Aorta (tissue), 5 donors: ENCODE data around the gene HOXD9. TPM values are rescaled to one million over a fixed set of nuclear protein-coding genes. Genes with fewer than 3 reads are reported as not detected.

Source experiments
- ATAC-seq: fragments of 200-7000 bp; cut with Tn5 transposase; one replicate; pipeline ENCODE4 v1.9.1; 2022; ENCODE audit warnings: moderate library complexity; ENCODE audit not compliant: low FRiP score
- DNase-seq, 2 donors: peaks; one replicate each; pipeline ENCODE4 v3.0.0-alpha.2; 2020
- H3K27ac ChIP-seq, 2 donors: one replicate each; pipeline ENCODE4 v1.5.1; 2013; ENCODE audit warnings: low read length in 2 of 2, mild to moderate bottlenecking in 2 of 2, moderate library complexity in 2 of 2, control low read depth in 1 of 2, inconsistent platforms in 1 of 2, low read depth in 1 of 2
- H3K27me3 ChIP-seq, 2 donors: one replicate each; pipeline ENCODE4 v1.6.1; 2013; ENCODE audit warnings: control low read depth in 1 of 2, low read length in 1 of 2, mild to moderate bottlenecking in 1 of 2, moderate library complexity in 1 of 2; ENCODE audit not compliant: insufficient read depth in 2 of 2, control insufficient read depth in 1 of 2
- H3K36me3 ChIP-seq, 2 donors: one replicate each; pipeline ENCODE4 v1.6.1; 2013; ENCODE audit warnings: control low read depth in 1 of 2, low read length in 1 of 2, mild to moderate bottlenecking in 1 of 2; ENCODE audit not compliant: insufficient read depth in 2 of 2, control insufficient read depth in 1 of 2
- H3K4me1 ChIP-seq, 2 donors: one replicate each; pipeline ENCODE4 v1.6.1; 2013; ENCODE audit warnings: low read length in 2 of 2, control low read depth in 1 of 2, mild to moderate bottlenecking in 1 of 2, moderate library complexity in 1 of 2; ENCODE audit not compliant: insufficient read depth in 2 of 2, control insufficient read depth in 1 of 2
- H3K4me3 ChIP-seq, 2 donors: one replicate each; pipeline ENCODE4 v1.5.1; 2013; ENCODE audit warnings: low read length in 2 of 2, control low read depth in 1 of 2, mild to moderate bottlenecking in 1 of 2
- H3K9me3 ChIP-seq: one replicate; pipeline ENCODE4 v1.6.1; 2013; ENCODE audit warnings: mild to moderate bottlenecking, low read length; ENCODE audit not compliant: control insufficient read depth
- WGBS, 2 donors: extraction: QIAGEN DNeasy Blood & Tissue Kit; methylation state at CpG; one replicate each; pipeline ENCODE4 v1.1.7; 2013; 5-methylcytosine and 5-hydroxymethylcytosine counted together
- intact Hi-C, 2 donors: fragments of 100-400 bp; cut with DNase I; formaldehyde crosslinking; loops; one replicate each; pipeline versions ENCODE4 v1.14.2 to v1.15.0; 2022
- polyA plus RNA-seq, 2 donors: library from polyadenylated mRNA; stranded (reverse); fragments of 200-250 nt; gene quantifications; one replicate each; pipeline ENCODE4 v1.2.3, GENCODE V29; 2013
- total RNA-seq, 2 donors: library from RNA; stranded (reverse); fragmentation: NEBNext Ultra II Directional; extraction: Animal tissue kit (Norgen Biotek cat#: 25700); gene quantifications; one replicate each; pipeline ENCODE4 v1.2.1, GENCODE V29; 2021
- donor health status: healthy with polysubstance abuse.
- donor health status: Bipolar disorder and iron deficiency.
- donor health status: DM: no; HTN: no; CAD: no.
- donor health status: DM: no; HTN: no; CAD: no.
- donor health status: DM: yes; HTN: yes; CAD: no.

Gene HOXD9
- total and polyA plus RNA-seq, 4 donors = 0.08 to 2.3 (median 1.8) TPM; not detected in 1

DNA sequence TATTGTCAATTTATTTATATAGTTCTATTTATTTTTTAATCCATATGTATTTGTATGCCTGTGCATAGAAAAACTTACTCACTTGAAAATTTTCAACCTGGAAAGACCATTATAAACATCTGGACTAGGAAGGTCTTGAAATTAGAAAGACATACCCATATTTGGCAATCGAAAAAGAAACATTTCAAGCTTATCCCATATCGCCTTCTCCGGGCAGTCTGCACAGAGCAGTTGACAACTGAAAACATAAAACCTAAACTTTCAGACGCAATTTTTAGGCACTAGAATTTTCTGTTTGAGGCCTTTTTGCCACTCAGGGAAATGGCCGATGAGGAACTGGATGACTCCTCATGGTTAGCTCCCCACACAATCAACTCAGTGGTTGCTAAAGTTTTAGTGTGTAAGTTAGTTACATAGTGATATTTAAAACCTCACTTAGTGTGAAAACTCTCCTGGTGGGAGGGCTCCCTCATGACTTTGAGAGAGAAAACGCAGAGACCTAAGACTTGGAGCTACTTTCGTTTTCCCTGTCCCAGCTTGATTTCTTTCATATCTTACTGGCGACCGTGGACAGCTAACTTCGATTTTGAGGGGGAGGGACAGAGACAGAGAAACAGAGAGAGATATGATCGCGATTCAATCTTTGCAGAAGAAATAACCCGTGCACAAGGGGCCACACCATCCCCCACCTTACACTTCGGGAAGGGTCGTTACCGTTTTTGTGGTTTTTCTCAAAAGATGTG, 26.1 kb upstream of the HOXD9 start:
- no peak for ATAC-seq
- no peak overlapping the region for H3K4me3 ChIP-seq
- no peak for DNase-seq
- H3K27me3 ChIP-seq = no peaks in the 10 kb centered on the region
- no peak overlapping the region for H3K27ac ChIP-seq
- WGBS, 2 donors = 18% methylated on average over 16 of the region's 16 CpGs
- intact Hi-C loops = loop anchor here (5.0 to 10.0 kb wide), 3 partner anchors 729 to 912 kb away; partner anchors contain the start of gene ATP5MC3 (in 1 of the 2)
- H3K9me3 ChIP-seq = no peaks in the 10 kb centered on the region
- no peaks in the 10 kb centered on the region for H3K4me1 ChIP-seq
- H3K36me3 ChIP-seq = no peaks in the 10 kb centered on the region

DNA sequence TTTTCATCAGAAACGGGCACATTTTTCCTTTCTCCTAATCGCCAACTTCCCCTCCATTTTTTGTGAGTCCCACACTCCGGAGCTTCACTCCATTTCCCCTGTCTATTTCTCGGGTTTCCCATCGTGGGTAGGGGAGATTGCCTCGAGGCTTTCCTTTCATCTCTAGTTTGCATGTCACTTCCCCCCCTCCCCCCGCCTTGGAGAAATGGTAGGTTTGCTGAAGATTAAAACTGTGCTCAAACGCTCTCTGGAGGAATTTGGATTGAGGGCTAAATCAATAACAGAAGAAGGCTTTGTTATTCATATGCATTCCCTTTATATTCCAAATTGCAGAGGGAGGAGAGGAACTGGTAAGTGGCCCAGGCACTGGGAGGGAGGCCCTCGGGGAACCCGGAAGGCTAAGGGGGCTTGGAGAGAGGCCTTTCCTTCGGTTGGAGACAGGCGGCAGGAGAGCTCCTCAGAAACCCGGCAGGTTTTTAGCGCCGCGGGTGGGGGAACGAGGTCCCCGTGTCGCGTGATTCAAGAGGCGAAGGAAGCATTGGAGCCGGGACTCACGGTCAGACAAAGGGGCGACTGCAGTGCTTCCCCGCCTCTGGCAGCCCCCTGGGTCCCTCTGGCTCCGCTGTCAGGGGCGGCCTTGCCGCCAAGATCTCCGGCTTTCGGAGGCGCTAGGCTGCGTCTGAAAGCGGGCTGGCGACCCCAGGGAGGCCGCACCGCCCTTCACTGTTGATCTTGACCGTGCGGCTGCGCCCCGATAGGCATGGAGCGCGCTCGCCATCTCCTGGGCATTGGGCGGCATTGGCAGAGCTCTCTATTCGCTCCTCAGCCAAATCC, 25.3 kb upstream of the HOXD9 start:
- no peaks in the 10 kb centered on the region for H3K27me3 ChIP-seq
- H3K27ac ChIP-seq = no peak overlapping the region
- ATAC-seq (peak; percentile 83), DNase-seq (peak; percentile 62 to 89)
- WGBS, 2 donors = 5% methylated on average over 39 to 45 of the region's 45 CpGs
- no peaks in the 10 kb centered on the region for H3K36me3 ChIP-seq
- H3K9me3 ChIP-seq = no peaks in the 10 kb centered on the region
- no peak overlapping the region for H3K4me3 ChIP-seq
- H3K4me1 ChIP-seq = no peaks in the 10 kb centered on the region
- intact Hi-C loops = loop anchor here (5.0 to 10.0 kb wide), 3 partner anchors 730 to 912 kb away; partner anchors contain the start of gene ATP5MC3 (in 1 of the 2)

DNA sequence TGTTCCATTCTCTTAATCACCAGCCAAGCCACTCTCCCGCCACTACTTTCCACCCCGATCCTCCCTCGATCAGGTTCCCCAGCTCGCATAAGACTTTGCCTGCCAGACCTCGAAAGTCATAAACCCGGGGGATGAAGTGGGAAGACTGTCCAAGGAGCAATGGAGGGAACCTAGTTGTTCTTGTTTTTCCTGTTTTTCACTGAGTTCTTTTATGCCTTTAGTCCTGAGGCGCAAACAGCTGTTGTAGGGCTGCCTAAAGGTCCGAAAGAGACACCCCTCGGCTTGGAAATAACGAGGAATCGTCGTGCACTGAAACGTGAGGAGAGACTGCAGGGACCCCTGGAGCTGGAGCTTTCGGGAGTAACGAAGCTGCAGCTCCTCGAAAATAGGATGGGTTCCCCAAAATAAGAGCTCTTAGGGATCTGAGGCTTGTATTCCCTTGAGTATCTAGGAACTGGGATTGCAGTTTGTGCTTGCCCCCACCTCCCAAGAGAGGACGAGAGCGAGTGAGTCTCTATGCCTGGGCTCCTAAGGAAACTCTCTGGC, 24.6 kb upstream of the HOXD9 start:
- Histone ChIP-seq H3K36me3 (no peaks in the 10 kb centered on the region), H3K27me3 (no peaks in the 10 kb centered on the region), H3K27ac (no peak overlapping the region), H3K4me3 (no peak overlapping the region), H3K4me1 (no peaks in the 10 kb centered on the region), H3K9me3 (no peaks in the 10 kb centered on the region)
- DNase-seq (no peak), ATAC-seq (no peak)
- intact Hi-C loops = loop anchor here (5.0 to 10.0 kb wide), 3 partner anchors 731 to 913 kb away; partner anchors contain the start of gene ATP5MC3 (in 1 of the 2)
- WGBS, 2 donors = 5 to 7% methylated on average over 18 of the region's 18 CpGs

DNA sequence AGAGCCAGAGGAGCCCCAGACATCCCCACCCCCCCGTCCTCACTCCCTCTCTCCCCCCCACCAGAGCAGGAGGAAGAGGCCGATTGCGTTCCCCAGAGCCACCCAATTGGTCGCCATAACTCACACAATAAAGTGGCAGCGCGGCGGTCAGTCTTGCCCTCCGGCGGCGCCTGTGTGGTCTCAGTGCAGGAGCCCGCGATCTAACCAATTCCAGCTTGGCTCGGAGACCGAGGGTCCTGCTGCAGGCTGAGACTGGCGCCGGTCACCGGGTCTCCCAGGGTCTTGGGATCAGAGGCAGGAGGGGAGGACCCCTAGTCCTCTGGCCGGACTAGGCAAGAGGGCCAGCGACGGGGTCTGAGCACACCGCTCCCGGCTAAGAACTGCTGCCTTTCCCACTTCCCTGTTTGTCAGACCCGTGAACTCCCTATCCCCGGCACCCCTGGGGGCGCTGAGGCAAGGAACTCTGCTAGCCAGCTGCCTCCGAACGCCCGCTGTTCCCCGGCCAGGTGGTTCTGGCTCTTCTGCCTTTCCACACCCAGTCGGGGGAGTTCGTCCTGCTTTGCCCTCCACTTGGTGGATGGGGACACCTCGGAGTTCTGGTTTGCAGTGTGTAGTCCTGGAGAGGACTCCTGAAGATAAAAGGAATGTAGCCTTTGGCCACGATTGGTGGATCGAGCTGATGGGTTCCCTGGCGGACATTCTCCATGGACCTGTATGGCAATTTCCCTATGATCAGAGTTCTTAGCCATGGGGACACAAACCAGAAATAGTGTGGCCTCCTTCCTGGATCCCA, 24.0 kb upstream of the HOXD9 start:
- no peaks in the 10 kb centered on the region for H3K36me3 ChIP-seq
- ATAC-seq = no peak
- no peak overlapping the region for H3K27ac ChIP-seq
- H3K27me3 ChIP-seq = no peaks in the 10 kb centered on the region
- peak in 1 of 2 donors; percentile 32 for DNase-seq
- H3K4me3 ChIP-seq = no peak overlapping the region
- no peaks in the 10 kb centered on the region for H3K9me3 ChIP-seq
- 5 to 7% methylated on average over 28 to 35 of the region's 35 CpGs for whole genome bisulfite sequencing, 2 donors
- intact Hi-C loops = loop anchor here (5.0 to 10.0 kb wide), 3 partner anchors 731 to 914 kb away; partner anchors contain the start of gene ATP5MC3 (in 1 of the 2)
- H3K4me1 ChIP-seq = no peaks in the 10 kb centered on the region

DNA sequence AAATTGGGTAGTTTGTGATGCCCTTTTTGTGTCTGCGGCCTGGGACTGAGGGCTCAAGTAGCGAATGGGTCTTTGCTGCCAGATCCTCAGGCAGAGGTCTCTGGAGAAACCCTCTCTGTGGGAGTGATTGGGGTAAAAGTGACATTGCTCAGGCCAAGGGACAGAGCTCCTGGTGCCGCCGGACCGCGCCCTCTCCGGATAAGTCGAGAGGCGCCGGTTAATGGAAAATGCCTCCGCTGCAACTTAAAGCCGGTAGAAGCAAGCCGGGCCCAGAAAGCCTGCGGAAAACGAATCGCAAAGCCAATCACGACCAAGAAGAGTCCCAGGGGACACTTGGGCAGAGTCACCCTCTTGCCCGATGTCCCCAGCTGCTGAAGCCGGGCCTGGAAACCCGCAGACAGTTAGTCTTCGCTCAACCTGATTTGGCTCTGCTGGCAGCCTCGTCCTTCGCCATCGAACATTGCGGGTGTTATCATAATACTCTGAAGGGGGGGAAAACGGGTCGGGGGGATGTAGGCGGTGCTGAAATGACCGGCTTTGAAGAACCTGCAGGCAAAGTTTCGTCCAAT, 23.3 kb upstream of the HOXD9 start:
- Histone ChIP-seq H3K27me3 (no peaks in the 10 kb centered on the region), H3K4me1 (no peaks in the 10 kb centered on the region), H3K27ac (no peak overlapping the region), H3K9me3 (no peaks in the 10 kb centered on the region), H3K36me3 (no peaks in the 10 kb centered on the region), H3K4me3 (no peak overlapping the region)
- intact Hi-C loops = loop anchor here (5.0 to 10.0 kb wide), 3 partner anchors 732 to 914 kb away; partner anchors contain the start of gene ATP5MC3 (in 1 of the 2)
- peak in 1 of 2 donors; percentile 24 for DNase-seq
- ATAC-seq = no peak
- WGBS, 2 donors = 10 to 13% methylated on average over 30 of the region's 30 CpGs

DNA sequence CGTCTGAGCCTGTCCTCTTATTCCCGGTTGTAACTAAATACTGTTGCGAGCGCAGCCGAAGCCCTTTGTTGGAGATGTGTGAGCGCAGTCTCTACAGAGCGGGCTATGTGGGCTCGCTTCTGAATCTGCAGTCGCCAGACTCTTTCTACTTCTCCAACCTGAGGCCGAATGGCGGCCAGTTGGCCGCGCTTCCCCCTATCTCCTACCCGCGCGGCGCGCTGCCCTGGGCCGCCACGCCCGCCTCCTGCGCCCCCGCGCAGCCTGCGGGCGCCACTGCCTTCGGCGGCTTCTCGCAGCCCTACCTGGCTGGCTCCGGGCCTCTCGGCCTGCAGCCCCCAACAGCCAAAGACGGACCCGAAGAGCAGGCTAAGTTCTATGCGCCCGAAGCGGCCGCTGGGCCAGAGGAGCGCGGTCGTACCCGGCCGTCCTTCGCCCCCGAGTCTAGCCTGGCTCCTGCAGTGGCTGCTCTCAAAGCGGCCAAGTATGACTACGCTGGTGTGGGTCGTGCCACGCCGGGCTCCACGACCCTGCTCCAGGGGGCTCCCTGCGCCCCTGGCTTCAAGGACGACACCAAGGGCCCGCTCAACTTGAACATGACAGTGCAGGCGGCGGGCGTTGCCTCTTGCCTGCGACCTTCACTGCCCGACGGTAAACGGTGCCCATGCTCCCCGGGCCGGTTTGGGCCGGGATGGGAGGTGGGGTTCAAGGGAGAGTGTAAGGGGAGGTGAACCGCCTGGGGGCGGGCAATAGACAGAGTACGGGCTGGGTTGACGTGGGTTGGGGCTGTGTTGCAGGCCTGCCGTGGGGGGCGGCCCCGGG, 22.6 kb upstream of the HOXD9 start, which contains the start of gene HOXD12:
Gene HOXD12 (plus strand): TSS at position 68 of the 819 bp plus-strand sequence. CDS start 7 bp downstream, at position 75.
- Histone ChIP-seq H3K36me3 (no peaks in the 10 kb centered on the region), H3K9me3 (no peaks in the 10 kb centered on the region), H3K27ac (no peak within 1 kb of the TSS), H3K27me3 (peaks cover 0 to 5% of the 10 kb centered on the region in 2 donors), H3K4me3 (no peak within 1 kb of the TSS), H3K4me1 (no peaks in the 10 kb centered on the region)
- peak in 1 of 2 donors; percentile 33 for DNase-seq
- 4 to 7% methylated on average over 68 to 70 of the region's 70 CpGs for WGBS, 2 donors
- intact Hi-C loops = loop anchor here (5.0 to 10.0 kb wide), 3 partner anchors 733 to 915 kb away; partner anchors contain the start of gene ATP5MC3 (in 1 of the 2)
- ATAC-seq = no peak

DNA sequence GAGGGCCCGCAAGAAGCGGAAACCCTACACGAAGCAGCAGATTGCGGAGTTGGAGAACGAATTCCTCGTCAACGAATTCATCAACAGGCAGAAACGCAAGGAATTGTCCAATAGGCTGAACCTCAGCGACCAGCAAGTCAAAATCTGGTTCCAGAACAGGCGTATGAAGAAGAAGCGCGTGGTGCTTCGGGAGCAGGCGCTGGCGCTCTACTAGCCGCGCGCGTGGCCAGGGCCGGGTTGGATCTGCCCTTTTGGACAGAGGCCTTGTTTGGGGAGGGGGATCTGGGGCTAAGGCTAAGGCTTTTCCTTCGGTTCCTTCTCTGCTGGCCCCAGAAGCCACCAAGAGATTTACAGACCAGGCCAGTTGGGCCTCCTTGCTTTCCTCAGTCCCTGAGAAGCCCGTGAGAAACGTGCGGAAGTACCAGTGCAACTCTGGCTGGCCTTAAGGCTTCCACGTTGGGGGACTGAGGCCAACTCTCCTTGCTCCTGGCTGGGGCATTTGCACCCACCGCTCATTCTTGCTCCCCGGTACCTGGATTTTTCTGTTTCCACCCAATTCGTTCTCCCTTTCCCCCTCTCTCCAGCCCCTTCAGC, 21.9 kb upstream of the HOXD9 start:
- H3K27ac ChIP-seq = no peak overlapping the region
- no peak overlapping the region for H3K4me3 ChIP-seq
- no peak for ATAC-seq
- DNase-seq = peak in 1 of 2 donors; percentile 15
- no peaks in the 10 kb centered on the region for H3K9me3 ChIP-seq
- no peaks in the 10 kb centered on the region for H3K4me1 ChIP-seq
- H3K27me3 ChIP-seq = peaks cover 0 to 5% of the 10 kb centered on the region in 2 donors
- intact Hi-C loops = no loop called here
- 30 to 31% methylated on average over 28 of the region's 28 CpGs for WGBS, 2 donors
- no peaks in the 10 kb centered on the region for H3K36me3 ChIP-seq
